Adrenal gland (tissue), 12 donors: ENCODE measurements around the gene GJB5. TPM values are rescaled to one million over a fixed set of nuclear protein-coding genes. Genes with fewer than 3 reads are reported as not detected.
"Not testable (repeated sequence)": the region's sequence is repeated elsewhere in the genome, so short reads cannot be mapped to it uniquely, and the experiment has no call there.

ENCODE experiments used
- DNase-seq, 7 donors: peaks; one replicate each; pipeline ENCODE4 v3.0.0-alpha.2; 2019 to 2020
- H3K27ac ChIP-seq, 5 donors: fragments of 200-600 bp; sonication (generic) in 4 of 5; 1 replicate in 3 of 5; 2 replicates in 2 of 5; pipeline versions ENCODE4 v1.5.1 to v1.8.0; 2016 to 2020; ENCODE audit warnings: mild to moderate bottlenecking in 1 of 5
- H3K27me3 ChIP-seq: fragments of 200-600 bp; 2 replicates; pipeline ENCODE4 v1.8.0; 2021
- H3K36me3 ChIP-seq, 2 donors: fragments of 200-600 bp; replicated peaks in 1 of 2; 1 replicate in 1 of 2; 2 replicates in 1 of 2; pipeline versions ENCODE4 v1.5.1 to v1.8.0; 2018 to 2022
- H3K4me1 ChIP-seq, 2 donors: fragments of 200-600 bp; replicated peaks in 1 of 2; 1 replicate in 1 of 2; 2 replicates in 1 of 2; pipeline versions ENCODE4 v1.5.1 to v1.8.0; 2018 to 2021
- H3K4me3 ChIP-seq, 4 donors: fragments of 200-600 bp; sonication (generic) in 3 of 4; one replicate each; pipeline ENCODE4 v1.5.1; 2016 to 2018
- H3K9me3 ChIP-seq, 3 donors: fragments of 200-600 bp; sonication (generic) in 1 of 3; replicated peaks in 1 of 3; 1 replicate in 2 of 3; 2 replicates in 1 of 3; pipeline versions ENCODE4 v1.5.1 to v1.8.0; 2016 to 2021
- CTCF ChIP-seq, 6 experiments: fragments of 450-650 bp in 4 of 6; fragments of 200-600 bp in 2 of 6; sonication (generic) in 1 of 6; IDR thresholded peaks; 1 replicate in 5 of 6; 2 replicates in 1 of 6; pipeline versions ENCODE4 v1.5.1 to v1.8.0; 2016 to 2021; ENCODE audit warnings: antibody characterized with exemption in 6 of 6, mild to moderate bottlenecking in 2 of 6, moderate library complexity in 1 of 6
- POLR2A ChIP-seq, 2 donors: fragments of 450-650 bp; IDR thresholded peaks; one replicate each; pipeline ENCODE4 v1.6.1; 2017; ENCODE audit warnings: antibody characterized with exemption in 2 of 2, mild to moderate bottlenecking in 2 of 2, moderate library complexity in 1 of 2
- WGBS, 4 donors: extraction: QIAGEN DNeasy Blood & Tissue Kit in 2 of 4; methylation state at CpG; one replicate each; pipeline versions ENCODE4 v1.1.5 to v1.1.7; 2013 to 2017; 5-methylcytosine and 5-hydroxymethylcytosine counted together
- intact Hi-C, 2 donors: fragments of 100-400 bp; cut with DNase I; formaldehyde crosslinking; loops; one replicate each; pipeline versions ENCODE4 v1.14.1 to v1.15.0; 2022 to 2023
- polyA plus RNA-seq, 3 donors: library from polyadenylated mRNA; stranded (reverse); fragments of 200-250 nt in 2 of 3; fragments of 350-450 nt in 1 of 3; fragmentation: Illumina TruSeq in 1 of 3; extraction: RNeasy Lipid Tissue Mini Kit (QIAGEN cat#74804) in 1 of 3; gene quantifications; one replicate each; pipeline ENCODE4 v1.2.3, GENCODE V29; 2013 to 2014
- total RNA-seq, 9 donors: library from RNA; depleted of rRNA in 4 of 9; stranded (reverse); fragments of >200 nt in 4 of 9; fragments of 120-200 nt in 1 of 9; fragmentation: NEBNext Ultra II Directional in 1 of 9; extraction: Animal tissue kit (Norgen Biotek cat#: 25700) in 1 of 9; gene quantifications; one replicate each; pipeline versions ENCODE4 v1.1.0 to v1.2.4, GENCODE V29; 2013 to 2023
- donor health status: healthy with polysubstance abuse.
- donor health status: Bipolar disorder and iron deficiency.
- donor health status: DM: yes; HTN: yes; CAD: no.
- donor health status: DM: no; HTN: no; CAD: no.
- donor health status: DM: no; HTN: no; CAD: no.
- donor health status: DM: yes; HTN: yes; CAD: no.

GJB5 gene
- total and polyA plus RNA-seq, 12 donors, result not detected

DNA sequence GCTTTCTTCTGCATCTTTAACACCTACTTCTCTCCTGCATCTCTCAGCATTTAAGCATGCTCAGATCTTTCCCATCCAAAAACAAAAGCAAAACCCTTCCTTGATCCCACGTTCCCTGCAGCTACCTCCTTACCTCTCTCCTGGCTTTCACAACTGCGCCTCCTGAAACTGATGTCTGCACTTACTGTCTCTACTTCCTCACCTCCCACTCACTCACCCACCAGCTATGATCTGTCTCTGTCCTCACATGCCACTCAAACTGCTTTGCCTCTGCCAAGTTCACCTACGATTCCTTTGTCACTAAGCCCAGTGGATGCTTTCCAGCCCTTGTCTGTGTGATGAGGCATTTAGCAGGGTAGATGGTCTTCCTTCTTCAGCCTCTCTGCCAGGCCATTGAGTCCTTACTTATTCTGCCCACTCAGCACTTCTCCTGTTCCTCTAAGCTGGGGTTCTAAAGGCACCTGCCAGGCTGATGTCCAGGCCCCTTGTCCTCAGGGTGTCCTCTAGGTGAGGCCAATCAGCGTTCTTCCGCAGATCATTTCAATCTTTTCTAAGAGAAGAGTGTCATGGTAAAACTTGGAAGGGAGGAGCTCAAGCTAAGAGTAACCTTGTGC, 16.2 kb downstream of the GJB5 start:
- Histone ChIP-seq H3K36me3 (no peaks in the 10 kb centered on the region), H3K27ac (no peak overlapping the region), H3K4me1 (no peaks in the 10 kb centered on the region), H3K4me3 (no peak overlapping the region), H3K9me3 (no peaks in the 10 kb centered on the region), H3K27me3 (no peaks in the 10 kb centered on the region)
- no peak for TF ChIP-seq CTCF (IDR thresholded peaks at IDR 0.05)
- no peak for TF ChIP-seq POLR2A (IDR thresholded peaks at IDR 0.05)
- no peak for DNase-seq
- intact Hi-C loops, result no loop called here
- 81 to 85% (median 84%) methylated on average over 5 of the region's 5 CpGs for WGBS, 4 donors

DNA sequence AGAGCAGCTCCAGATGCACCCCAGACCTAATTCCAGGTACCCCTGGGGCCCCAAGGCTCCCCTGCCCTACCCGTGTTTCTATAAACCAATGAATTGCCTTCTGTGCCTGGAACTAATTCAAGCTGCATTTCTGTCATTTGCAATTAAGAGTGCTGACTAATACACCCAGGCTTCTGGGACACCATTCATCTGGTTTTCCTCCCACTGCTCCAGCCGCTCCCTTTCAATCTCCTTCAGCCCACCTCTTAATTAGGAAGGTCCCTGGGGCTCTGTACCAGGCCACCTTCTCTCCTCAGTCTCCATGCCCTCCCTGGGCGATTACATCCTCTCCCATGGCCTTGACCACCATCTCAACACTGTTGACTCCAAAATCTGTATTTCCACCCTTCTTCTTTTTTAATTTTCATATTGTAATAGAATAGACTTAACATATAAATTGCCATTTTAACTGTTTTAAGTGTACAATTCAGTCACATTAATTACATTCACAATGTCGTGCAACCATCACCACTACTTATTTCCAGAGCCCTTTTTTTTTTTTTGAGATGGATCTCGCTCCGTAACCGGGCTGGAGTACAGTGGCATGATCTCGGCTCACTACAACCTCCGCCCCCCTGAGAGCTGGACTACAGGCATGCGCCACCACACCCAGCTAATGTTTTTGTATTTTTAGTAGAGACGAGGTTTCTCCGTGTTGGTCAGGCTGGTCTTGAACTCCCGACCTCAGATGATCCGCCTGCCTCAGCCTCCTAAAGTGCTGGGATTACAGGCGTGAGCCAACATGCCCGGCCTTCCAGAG, 16.9 kb downstream of the GJB5 start:
- H3K36me3 ChIP-seq, result no peaks in the 10 kb centered on the region
- H3K4me3 ChIP-seq, result no peak overlapping the region
- H3K27ac ChIP-seq, result no peak overlapping the region
- no peaks in the 10 kb centered on the region for H3K9me3 ChIP-seq
- DNase-seq, result no peak
- intact Hi-C loops, result no loop called here
- H3K27me3 ChIP-seq, result no peaks in the 10 kb centered on the region
- no peaks in the 10 kb centered on the region for H3K4me1 ChIP-seq
- WGBS, 4 donors, result 81 to 87% (median 84%) methylated on average over 16 of the region's 16 CpGs
- no peak for TF ChIP-seq CTCF (IDR thresholded peaks at IDR 0.05)
- TF ChIP-seq POLR2A (IDR thresholded peaks at IDR 0.05), result no peak

- H3K9me3 ChIP-seq, H3K27ac ChIP-seq, DNase-seq, H3K4me3 ChIP-seq, H3K4me1 ChIP-seq, intact Hi-C loops, H3K27me3 ChIP-seq, H3K36me3 ChIP-seq: not testable (repeated sequence)
- WGBS, 4 donors, result 83 to 95% (median 90%) methylated on average over 4 of the region's 4 CpGs
These were observed 18.3 kb downstream of the GJB5 start for GRCh38 chr1:34773114-34773513.

- no peaks in the 10 kb centered on the region for H3K36me3 ChIP-seq
- TF ChIP-seq CTCF (IDR thresholded peaks at IDR 0.05) (no peak), POLR2A (IDR thresholded peaks at IDR 0.05) (no peak)
- intact Hi-C loops, result no loop called here
- no peaks in the 10 kb centered on the region for H3K9me3 ChIP-seq
- WGBS, 4 donors, result 65 to 85% (median 74%) methylated on average over 8 of the region's 8 CpGs
- no peak overlapping the region for H3K4me3 ChIP-seq
- H3K27me3 ChIP-seq, result peaks cover under 1% of the 10 kb centered on the region
- DNase-seq, result no peak
- H3K4me1 ChIP-seq, result no peaks in the 10 kb centered on the region
- no peak overlapping the region for H3K27ac ChIP-seq
These were observed 20.1 kb downstream of the GJB5 start for GRCh38 chr1:34774957-34775356.
